GM12872 (cell line): ENCODE measurements around the gene DENND4A.

Experiments
- CTCF ChIP-seq: IDR thresholded peaks from 3 replicates; pipeline ENCODE4 v1.5.1; 2011; ENCODE audit warnings: low read depth, mild to moderate bottlenecking, low read length, moderate library complexity; ENCODE audit not compliant: insufficient read depth

Gene DENND4A

DNA sequence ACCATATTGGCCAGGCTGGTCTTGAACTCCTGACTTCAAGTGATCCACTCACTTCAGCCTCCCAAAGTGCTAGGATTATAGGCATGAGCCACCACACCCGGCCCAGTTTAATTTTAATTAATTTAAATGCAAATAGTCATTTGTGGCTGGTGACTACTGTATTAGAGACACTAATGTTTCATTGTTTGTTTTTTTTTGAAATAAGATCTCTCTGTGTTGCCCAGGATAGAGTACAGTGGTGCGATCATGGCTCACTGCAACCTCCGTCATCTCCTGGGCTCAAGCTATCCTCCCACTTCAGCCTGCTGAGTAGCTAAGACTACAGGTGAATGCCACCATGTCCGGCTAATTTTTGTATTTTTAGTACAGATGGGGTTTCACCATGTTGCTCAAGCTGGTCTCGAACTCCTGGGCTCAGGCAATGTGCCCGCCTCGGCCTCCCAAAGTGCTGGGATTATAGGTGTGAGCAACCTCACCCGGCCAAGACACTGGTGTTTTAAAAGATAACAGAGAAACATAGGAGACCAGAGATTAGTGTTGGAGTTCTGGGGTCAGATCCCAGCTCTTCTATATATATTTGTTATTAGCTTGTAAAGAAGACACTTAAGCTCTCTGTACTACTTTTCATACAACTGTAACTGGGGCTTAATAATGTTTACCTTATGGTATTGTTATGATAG, 42.6 kb upstream of the DENND4A start:
- TF ChIP-seq CTCF = no peak

DNA sequence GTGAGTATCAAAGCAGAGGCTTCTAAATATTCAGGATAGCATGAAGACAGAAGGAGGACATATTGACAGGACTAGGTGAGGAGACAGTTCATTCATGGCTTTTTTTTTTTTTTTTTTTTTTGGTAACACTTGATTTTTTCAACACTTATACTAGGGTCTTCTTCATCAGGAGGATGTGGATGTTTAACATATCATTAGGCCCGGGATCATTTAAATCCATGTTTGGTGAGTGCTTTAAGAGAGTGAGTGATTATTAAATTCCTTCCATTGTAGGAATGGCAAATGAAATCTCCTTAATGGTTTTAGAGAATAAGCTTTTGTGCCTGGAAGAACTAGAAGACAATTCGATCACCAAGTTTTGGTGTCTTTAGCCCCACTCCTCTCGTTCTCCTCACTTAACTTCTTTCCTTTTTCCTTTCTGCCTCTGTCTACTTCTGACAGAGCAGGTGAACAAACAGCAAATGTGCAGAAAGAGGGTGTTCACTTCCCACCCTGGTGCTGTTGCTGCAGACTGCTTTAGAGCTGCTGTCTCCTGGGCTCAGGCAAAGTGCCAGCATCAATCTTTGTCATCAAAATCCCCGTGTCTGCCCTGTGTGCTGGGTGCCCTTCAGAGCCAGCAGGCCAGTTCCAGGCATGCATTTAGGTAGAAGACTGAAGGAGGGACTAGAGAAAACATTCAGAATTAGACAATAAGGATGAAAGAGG, 41.6 kb upstream of the DENND4A start:
- TF ChIP-seq CTCF = no peak

DNA sequence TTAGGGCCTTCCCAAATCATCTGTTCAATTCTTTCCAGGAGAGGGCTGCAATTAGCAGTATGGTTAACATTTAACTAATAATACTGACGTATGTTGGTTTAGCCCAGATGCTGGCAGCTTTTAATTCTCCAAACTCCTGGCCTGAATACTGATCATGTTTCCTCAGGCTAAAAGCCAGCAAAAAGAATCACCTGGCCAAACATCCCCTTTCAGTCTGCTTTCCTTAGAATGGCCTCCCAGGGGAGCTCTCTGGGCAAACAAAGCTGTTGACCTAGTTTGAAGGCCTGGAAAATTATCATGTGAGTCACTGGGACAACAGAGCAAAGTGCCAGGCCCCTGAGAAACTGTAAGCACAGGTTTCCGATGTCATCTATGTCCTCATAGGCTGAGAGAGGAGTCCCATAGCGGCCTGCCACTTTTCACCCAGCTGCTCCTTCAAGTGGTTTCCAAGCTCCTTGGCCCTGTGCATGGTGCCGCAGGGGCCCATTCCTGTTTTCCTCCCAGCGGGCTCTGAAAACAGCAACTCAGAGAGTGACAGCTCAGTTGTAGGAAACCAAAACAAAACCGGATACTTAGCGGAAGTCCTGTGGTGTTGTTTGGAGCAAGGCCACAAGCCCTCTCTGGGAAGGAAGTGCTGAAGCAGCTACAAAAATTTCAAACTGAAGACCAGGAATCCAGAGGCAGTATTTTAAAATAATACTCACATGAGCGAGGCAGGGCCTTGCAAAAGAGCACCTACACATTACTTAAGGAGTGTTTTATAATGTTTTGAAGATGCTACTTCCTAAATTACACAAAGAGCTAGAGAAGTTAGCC, 40.7 kb upstream of the DENND4A start:
- no peak for TF ChIP-seq CTCF

GRCh38 chr15:65829130-65829764, 37.2 kb upstream of the DENND4A start:
- TF ChIP-seq CTCF = peak; percentile 58

DNA sequence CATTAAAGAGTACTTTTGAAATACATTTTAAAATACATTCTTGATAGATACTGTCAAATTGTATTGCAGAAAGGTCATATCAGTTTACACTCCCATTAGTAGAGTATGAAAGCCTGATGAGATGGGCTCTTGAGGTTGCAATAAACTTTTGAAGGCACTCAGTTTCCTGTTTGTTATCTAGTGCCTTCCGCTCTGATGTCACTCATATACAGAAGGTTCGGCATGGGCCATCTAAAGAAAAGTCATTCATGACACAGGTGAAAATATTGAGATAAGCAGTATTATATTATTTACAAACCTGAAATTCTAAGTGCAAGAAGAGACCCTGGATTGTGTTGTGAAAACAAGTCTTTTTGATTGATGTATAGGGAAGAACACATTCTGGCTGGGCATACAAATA, 36.5 kb upstream of the DENND4A start:
- TF ChIP-seq CTCF = no peak

- no peak for TF ChIP-seq CTCF
Measured at GRCh38 chr15:65827065-65827464, 35.0 kb upstream of the DENND4A start.
